Measurements from ENCODE around the gene RBM47.

RBM47 gene

GRCh38 chr4:40622913-40623312 lies 6.8 kb downstream of the RBM47 start:
- DNase-seq = no peak

GRCh38 chr4:40621592-40622512 lies 7.8 kb downstream of the RBM47 start:
- DNase-seq = peak; percentile 39

GRCh38 chr4:40621229-40621591 lies 8.5 kb downstream of the RBM47 start:
- no peak for DNase-seq

- DNase-seq = no peak
Measured at GRCh38 chr4:40619600-40619999, 10.1 kb downstream of the RBM47 start.

- no peak for DNase-seq
Measured at GRCh38 chr4:40617872-40618271, 11.8 kb downstream of the RBM47 start.

- DNase-seq = no peak
Measured at GRCh38 chr4:40614031-40614430, 15.6 kb downstream of the RBM47 start.

GRCh38 chr4:40613456-40613855 lies 16.2 kb downstream of the RBM47 start:
- no peak for DNase-seq

- no peak for DNase-seq
Measured at GRCh38 chr4:40612831-40613230, 16.8 kb downstream of the RBM47 start.

GRCh38 chr4:40612283-40612682 lies 17.4 kb downstream of the RBM47 start:
- DNase-seq = no peak

GRCh38 chr4:40608628-40609027 lies 21.0 kb downstream of the RBM47 start:
- no peak for DNase-seq

- DNase-seq = no peak
Measured at GRCh38 chr4:40607221-40607620, 22.4 kb downstream of the RBM47 start.

GRCh38 chr4:40606239-40606767 lies 23.4 kb downstream of the RBM47 start:
- no peak for DNase-seq

- no peak for DNase-seq
Measured at GRCh38 chr4:40603281-40603680, 26.4 kb downstream of the RBM47 start.

GRCh38 chr4:40601641-40602040 lies 28.0 kb downstream of the RBM47 start:
- DNase-seq = no peak

- no peak for DNase-seq
Measured at GRCh38 chr4:40600850-40601249, 28.8 kb downstream of the RBM47 start.

- DNase-seq = no peak
Measured at GRCh38 chr4:40599431-40599830, 30.2 kb downstream of the RBM47 start.

GRCh38 chr4:40596522-40596921 lies 33.1 kb downstream of the RBM47 start:
- no peak for DNase-seq

- no peak for DNase-seq
Measured at GRCh38 chr4:40595981-40596380, 33.7 kb downstream of the RBM47 start.

- no peak for DNase-seq
Measured at GRCh38 chr4:40594261-40595178, 35.1 kb downstream of the RBM47 start.

GRCh38 chr4:40592034-40592433 lies 37.6 kb downstream of the RBM47 start:
- DNase-seq = no peak

GRCh38 chr4:40587826-40588225 lies 41.8 kb downstream of the RBM47 start:
- no peak for DNase-seq

GRCh38 chr4:40587351-40587750 lies 42.3 kb downstream of the RBM47 start:
- no peak for DNase-seq

GRCh38 chr4:40586729-40587128 lies 42.9 kb downstream of the RBM47 start:
- DNase-seq = no peak

GRCh38 chr4:40586034-40586433 lies 43.6 kb downstream of the RBM47 start:
- no peak for DNase-seq

All from CD4-positive, alpha-beta T cell treated with Interleukin-17A for 1 hour (primary cell).